GM19238 (cell line): ENCODE data around the gene ARHGAP26.

Experiments
- DNase-seq: peaks from one replicate; pipeline ENCODE4 v3.0.0; 2011; ENCODE audit warnings: low spot score; ENCODE audit not compliant: insufficient read length

Gene ARHGAP26

GRCh38 chr5:142871363-142872193, 101.4 kb downstream of the ARHGAP26 start:
- no peak for DNase-seq

DNA sequence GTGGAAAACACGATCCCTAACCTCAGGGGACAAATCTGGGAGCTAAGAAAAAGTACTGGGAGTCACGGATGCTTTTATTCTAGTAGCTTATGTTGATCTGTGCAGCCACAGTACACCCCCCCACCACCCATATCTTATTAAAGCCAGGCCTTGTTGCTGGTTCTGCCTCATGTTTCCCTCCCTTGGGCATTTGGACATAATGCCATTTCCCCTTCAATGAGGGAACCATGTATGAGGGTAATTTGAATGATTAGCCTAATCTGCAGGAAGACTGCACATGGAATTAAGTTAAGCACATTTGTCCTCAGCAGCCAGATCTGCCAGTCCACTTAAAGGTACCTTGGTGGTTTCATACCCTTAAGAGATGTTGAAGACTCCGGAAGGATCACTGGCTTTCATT, 102.0 kb downstream of the ARHGAP26 start:
- no peak for DNase-seq

DNA sequence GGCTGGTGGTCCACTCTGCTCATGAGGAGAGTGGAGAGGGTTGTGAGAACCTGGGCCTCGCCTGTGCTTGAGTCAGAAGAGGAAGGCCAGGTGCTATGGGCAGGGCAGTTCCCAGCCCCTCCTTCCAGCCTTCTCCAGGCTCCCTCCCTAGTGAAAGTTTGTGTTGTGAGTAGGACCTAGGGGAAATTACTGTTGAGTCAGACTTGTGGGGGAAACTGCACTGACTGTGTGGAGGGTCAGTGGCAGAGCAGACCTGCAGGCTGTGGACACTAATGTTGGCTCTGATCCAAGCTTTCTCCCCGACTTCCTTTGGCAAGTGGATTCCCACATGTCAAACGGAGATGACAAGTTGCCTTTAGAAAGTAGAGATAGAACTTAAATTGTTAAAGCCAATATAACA, 102.6 kb downstream of the ARHGAP26 start:
- no peak for DNase-seq

- no peak for DNase-seq
These were observed 103.7 kb downstream of the ARHGAP26 start for GRCh38 chr5:142873831-142874230.

DNA sequence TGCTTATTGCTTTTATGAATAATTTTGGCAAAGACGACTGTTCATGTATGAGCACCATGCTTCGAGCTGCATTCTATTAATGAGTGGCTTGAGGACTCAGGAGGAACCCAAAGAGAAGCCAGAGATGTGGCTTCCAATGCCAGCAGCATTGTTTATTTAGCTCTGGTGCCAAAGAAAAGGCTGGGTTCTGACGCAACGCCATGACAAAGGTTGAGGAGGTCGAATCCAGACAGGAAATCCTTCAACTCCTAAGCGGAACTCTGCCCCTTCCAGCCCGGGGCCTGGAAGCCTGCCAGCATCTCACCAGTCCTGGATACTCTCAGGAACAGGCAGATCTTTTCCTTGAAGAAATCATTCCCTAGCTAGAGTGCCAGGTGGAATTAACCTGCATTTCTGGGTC, 104.4 kb downstream of the ARHGAP26 start:
- no peak for DNase-seq

GRCh38 chr5:142875936-142876335, 105.8 kb downstream of the ARHGAP26 start:
- no peak for DNase-seq

- no peak for DNase-seq
These were observed 106.6 kb downstream of the ARHGAP26 start for GRCh38 chr5:142876817-142877216.

- no peak for DNase-seq
These were observed 107.9 kb downstream of the ARHGAP26 start for GRCh38 chr5:142878111-142878510.

DNA sequence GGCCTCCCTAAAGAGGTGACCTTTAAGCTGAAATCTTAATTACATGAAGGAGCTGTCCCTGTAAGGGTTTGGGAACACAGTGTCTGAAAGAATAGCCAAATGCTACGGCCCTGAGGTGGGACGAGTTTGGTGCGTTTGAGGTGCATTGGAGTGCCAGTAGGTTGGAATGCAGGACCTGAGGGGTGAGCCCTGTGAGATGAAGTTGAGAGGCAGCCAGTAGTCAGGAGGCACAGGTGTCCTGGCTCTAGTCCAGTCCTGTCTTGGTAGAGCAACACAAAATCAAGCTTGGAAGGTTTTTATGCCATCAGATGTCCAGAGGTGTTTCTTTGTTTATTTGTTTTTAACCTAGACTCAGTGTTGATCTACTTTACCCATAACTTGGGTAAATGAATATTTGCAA, 108.5 kb downstream of the ARHGAP26 start:
- DNase-seq, result no peak

DNA sequence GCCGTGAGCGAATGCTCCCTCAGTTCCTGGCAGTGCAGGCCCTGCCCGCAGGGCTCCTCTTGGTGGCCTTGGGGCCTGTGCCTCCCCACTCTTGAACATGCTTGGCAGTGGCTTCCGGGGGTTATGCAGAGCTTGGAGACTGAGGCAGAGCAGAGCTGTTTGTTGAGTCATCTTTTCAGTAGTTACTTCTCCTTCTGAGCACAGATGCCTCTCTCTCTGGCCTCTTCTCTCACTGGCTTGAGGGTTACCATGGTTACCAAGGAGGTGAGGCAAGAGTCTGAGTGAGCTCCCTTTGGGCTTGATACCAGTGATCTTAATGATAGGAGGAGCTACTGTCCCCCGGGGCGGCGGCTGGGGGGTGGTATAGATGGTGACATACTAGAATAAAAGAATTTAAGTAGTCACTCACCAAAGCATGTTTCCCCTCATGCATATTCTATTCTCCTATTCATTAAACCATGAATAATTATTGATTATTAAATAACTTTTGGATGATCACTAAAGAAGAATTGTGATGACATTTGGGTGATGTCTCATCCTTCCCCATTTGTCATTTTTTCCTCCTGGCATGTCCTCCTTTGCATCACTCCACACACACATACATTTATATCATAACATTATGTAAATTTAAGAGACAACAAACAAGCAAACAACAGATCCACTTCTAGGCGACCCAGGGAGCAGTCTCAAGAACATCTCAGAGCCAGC, 111.1 kb downstream of the ARHGAP26 start:
- no peak for DNase-seq

DNA sequence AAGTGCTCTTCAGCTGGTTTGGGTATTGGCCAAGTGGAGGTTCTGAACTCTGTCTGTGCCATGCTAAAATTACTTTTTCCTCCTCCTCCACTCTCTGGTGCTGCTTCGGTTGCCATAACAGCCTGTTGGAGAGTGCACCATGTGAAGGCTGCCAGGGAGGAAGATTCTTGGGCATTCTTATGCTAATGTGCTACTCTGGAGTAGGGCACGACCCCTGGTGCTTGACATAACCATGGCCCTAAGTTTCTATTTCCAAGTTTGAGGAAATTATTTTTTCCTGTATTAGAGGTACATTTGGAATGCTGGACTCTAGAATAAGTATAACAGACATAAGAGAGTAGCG, 111.6 kb downstream of the ARHGAP26 start:
- DNase-seq, result no peak

GRCh38 chr5:142883025-142883424, 112.8 kb downstream of the ARHGAP26 start:
- DNase-seq, result no peak

- no peak for DNase-seq
These were observed 113.3 kb downstream of the ARHGAP26 start for GRCh38 chr5:142883438-142883837.

DNA sequence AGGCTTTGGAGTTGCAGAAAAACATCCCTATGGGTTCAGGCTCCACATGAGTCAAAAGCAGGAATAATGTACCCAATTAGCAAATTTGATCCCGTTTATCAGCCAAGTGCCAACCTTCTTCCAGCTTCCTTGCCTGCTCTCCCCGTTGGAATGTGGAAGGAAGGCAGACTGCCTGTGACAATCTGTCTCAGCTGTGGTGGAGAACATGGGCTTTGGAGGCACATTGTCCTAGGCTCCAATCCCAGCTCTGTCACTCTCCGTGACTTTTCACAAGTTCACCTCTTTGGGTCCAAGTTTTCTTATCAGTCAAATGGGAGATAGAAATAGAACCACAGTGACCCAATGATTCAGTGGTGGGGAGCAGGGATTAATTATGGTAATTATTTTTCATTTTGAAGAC, 113.9 kb downstream of the ARHGAP26 start:
- no peak for DNase-seq

DNA sequence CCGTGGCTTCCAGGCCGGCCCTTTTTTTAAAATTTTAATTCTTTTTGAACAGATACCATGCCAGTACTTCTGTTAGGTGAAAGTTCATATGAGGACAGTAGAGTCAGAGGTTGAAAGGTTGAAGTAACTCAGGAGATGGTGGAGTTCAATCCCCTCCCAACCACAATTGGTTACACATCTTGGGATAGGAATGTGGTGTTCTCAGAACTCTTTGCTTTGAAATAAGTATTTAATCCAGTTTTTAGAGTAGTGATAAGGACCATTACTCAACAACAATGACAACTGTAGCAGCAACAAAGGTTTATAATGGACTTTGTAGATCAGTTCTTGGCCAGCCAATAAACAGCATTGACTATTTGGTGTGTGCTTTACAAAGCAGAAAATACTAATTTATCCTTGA, 116.0 kb downstream of the ARHGAP26 start:
- no peak for DNase-seq

DNA sequence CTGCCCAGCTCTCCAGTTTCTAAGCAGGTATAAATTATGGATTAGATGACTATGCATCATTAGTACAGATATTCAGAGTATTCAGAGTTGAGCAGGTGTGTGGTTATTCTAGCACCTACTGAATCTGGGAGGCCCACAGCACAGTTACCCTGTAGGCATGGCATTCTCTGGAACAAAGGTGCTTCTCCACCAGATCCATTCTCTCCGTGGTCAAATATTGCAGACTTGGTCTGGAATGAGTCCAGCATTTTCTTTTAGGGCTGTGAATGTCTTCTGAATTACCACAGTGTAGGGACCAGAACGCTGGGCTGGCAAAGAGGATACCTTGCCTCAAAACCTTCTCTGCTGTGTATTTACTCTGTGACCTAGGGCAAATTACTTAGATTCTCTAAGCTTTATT, 116.8 kb downstream of the ARHGAP26 start:
- no peak for DNase-seq

DNA sequence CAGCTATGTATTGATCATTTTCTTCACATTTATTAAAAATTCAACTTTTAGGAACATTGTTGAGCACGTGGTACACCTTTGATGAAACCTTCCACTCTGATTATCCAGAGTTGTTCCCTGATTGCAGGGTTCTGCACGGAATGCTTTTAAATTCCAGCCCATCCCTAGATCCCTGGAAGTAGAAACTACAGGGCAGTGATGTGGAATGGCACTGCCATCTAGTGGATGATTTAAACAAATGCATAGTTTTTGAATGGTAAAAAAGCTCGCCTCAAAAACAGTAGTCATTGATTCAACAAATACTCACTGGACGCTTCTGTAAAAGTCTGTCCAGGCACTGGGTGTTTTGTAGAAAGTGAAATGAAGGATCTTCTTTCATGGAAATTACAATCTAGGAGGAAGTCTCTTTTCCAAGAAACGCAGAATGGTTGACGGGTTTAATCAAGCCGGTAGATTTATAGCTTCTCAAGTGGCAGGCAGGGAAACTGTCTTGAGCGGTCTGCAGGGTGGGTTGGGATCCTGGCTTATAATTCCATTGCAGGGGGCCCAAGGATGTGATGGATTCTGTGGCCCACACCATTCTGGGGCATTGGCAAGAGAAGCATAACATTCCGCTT, 118.4 kb downstream of the ARHGAP26 start:
- DNase-seq, result no peak

DNA sequence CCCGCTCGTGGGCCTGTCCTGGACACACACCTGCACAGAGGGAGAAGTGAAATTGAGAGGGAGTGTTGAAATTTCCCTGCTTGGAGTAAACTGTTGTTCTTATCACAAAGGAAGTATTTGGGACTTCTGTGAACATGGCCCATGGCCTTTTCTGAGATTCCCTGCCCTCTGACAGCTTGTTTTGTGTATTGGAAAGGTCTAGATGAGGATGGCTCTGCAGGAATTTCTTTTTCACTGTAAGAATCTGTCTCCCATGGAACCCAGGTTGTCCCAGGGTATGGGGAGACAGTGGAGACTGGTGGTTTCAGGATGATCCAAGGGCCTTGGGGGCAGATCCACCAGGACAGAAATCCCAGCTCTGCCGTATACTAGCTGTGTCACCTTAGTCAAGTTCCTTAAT, 121.8 kb downstream of the ARHGAP26 start:
- DNase-seq, result no peak

DNA sequence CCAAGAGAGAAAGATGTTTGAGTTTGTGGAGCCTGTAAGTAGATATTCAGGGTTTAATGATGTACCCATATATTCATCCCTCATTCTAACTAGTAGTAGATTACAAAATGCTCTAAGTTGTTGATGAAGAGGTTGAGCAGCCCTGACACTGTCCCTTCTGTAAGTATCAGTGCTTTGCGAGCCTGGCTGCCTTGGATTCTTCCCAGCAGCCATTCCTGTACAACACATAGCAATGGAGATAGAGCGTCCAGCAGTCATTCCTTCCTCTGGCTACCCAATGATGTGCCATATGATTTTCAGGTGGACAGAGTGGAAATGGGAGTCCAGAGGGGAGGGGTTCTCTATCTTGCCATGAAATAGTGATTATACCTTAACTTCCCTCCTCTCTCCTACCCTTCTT, 124.1 kb downstream of the ARHGAP26 start:
- no peak for DNase-seq

- no peak for DNase-seq
These were observed 124.6 kb downstream of the ARHGAP26 start for GRCh38 chr5:142894749-142895148.

- no peak for DNase-seq
These were observed 126.3 kb downstream of the ARHGAP26 start for GRCh38 chr5:142896325-142897007.

DNA sequence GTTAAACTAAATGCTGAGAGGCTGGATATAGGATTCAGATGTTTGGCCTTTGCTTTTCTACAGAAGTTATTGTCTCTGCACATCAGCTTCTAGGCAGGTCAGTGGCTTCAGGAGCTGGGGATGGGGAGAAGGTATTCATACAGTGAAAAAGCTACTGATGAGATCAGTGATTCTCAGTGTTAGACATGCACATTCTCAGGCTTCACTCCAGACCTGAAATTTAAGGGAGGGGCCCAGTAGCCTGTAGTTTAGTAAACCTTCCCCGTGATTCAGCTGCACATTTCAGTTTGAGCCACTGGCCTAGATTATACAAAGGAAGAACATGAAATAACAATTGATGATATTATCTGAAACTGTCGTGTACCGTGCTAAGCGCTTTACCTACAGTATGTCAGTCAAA, 127.2 kb downstream of the ARHGAP26 start:
- no peak for DNase-seq
